GDM1 (cell line): ENCODE results near the gene RNF144A.
"Not testable (repeated sequence)": the region's sequence is repeated elsewhere in the genome, so short reads cannot be mapped to it uniquely, and the experiment has no call there.

Source experiments
- DNase-seq: peaks from one replicate; lab custom pipeline; 2025; lab: John Stamatoyannopoulos, UW

The RNF144A gene

DNA sequence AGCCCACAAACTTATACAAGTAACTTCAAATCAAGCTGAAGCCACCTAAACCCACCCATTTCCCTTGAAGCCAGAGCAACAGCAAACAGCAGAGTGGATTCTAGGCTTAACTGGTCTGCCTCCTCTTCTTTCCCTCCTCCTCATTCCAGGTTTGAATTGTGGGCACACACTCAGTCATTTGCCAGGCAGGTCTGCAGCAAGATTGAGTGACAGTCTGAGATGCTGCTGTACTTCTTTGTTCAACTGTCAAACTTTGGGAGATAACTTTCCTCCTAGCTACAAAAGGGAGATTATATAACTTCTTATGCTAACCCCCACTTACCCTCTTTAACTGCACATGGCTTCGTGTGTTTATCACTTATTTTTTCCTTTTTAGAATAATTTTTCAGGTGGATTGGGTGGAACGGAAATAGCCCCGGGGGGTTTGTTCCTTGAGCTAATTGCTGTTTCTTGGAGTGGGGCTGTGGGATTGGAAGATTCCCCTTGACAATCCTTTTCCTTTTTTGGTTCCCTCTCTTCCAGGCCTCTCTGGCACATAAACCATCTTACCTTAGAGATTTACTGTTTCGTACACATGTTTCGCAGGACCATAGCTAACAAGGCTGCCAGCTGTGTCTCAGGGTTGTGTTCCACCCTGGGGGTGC lies 55.0 kb downstream of the RNF144A start:
- DNase-seq, result no peak

DNA sequence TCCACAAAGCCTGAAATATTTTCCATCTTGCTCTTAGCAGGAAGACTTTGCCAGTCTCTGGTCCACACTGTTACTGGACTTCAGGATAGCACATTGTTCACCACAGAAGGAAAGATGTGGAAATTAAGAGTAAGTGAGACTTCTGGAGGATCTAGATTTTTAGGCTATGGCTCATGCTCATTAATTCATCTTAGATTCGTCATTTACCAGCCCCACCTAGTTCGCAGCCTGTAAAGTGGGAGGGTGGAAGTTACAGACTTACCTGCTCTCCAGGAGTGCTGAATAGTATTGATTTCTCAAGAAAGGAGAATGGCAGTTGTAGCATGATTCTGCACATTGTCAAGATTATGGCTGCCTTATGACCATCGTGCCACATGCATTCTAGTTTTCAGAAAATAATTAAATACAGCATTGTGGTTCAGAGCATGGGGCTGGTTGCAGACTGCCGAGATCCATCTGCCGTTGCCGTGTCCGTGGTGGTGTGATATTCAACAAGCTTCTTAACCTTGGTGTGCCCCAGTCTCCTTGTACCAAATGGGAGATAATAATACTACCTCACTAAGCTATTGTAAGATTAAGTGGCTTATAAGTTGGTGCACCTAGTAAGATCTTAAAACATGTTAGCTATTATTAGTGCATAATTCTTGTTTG lies 56.8 kb downstream of the RNF144A start:
- DNase-seq, result no peak

DNA sequence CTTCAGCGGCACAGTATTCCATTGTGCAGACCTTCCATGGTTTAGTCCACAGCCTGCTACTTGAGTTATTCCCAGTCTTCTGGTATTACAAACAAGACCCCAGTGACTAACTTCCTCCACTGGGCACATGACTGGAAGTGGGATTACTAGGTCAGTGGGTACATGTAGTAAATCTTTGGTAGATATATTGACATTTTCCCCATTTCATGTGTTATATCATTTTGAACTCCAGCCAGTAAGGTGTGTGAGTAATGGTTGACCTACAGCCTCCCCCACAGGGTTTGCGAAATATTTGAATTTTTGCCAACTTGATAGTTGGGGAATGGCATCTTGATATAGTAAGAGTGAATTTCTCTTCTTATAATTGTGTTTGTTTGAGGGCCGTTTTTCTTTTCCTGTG lies 58.8 kb downstream of the RNF144A start:
- DNase-seq, result no peak

DNA sequence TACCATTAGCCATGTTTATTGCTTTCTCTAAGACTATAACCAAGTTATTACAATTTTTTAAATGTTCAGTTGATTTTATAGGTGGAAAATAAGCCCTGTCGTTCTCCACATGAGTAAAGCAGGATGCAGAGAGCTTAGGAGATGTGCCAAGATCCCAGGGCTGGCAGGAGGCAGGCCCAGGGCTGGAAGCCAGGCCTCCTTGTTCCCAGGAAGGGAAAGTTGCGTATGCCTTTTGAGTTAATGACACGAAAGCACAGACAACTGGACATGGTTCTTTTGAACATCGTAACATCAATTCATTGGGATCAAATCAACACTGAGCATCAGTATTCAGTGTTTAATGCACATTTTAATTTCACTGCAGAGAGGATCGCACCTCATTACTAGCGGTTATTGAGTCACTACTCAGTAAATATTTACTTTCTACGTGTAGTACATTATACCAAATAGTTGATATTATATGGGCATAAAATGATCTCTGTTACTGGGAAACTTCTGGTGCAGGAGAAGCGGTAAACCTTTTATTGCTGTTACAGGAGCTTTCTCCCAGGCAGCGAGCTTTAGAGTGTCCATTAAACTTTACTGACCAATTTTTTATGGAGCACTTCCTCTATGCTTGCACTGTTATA lies 60.0 kb downstream of the RNF144A start:
- no peak for DNase-seq

DNA sequence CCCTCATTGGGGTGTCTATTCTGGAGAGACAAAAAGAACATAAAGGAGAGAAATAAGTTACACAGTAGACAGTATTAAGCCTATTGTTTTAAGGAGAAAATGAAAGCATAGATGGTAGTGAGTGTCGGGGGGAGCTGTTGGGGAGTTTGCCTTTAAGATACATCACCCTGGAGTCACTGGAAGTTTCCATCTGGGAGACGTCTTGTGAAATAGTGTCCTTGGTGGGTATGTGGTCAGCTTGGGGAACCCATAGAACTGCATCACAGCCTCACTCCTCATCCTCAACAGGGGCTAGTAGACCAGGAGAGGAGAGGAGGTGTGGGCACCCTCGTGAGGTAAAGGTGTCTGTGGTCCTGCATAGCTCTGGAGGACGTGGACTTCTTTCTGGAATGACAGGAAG lies 60.6 kb downstream of the RNF144A start:
- DNase-seq, result no peak

DNA sequence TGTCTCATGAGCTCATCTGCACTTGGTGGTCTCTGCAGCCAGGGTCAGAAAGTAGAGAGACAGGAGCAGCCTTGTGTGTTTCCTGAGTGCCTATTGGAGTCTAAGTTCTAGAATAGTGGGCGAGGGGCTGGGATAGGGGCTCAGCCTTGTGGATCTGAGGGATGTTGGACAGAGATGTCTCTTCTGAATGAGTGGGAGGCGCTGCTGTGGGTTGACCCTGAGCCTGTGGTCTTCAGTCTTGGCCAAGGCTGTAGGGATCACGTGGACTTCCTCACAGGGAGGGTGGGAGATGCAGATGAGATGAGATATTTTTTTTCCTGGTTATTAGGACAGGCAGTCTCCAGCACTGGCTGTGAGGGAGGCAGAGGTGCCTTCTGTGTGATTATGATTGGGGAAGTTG lies 61.8 kb downstream of the RNF144A start:
- DNase-seq, result no peak

DNA sequence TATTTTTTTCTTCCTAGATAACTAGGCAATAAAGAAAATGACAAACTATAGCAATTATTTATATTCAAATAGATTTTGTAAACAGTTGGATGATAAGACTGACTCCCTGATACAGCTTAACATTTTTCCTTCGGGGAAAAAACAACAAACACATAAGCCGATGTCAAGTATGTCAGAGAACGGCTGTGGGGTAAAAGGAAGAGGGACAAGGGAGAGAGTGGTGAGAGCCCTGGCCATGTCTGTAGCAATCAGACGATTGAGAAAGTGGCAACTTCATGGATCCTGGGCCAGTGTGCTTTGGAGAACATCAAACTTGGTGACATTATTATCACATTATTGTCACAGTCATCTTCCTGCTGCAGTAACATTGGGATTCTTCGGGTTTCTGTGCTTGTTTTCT lies 65.2 kb downstream of the RNF144A start:
- DNase-seq, result no peak

DNA sequence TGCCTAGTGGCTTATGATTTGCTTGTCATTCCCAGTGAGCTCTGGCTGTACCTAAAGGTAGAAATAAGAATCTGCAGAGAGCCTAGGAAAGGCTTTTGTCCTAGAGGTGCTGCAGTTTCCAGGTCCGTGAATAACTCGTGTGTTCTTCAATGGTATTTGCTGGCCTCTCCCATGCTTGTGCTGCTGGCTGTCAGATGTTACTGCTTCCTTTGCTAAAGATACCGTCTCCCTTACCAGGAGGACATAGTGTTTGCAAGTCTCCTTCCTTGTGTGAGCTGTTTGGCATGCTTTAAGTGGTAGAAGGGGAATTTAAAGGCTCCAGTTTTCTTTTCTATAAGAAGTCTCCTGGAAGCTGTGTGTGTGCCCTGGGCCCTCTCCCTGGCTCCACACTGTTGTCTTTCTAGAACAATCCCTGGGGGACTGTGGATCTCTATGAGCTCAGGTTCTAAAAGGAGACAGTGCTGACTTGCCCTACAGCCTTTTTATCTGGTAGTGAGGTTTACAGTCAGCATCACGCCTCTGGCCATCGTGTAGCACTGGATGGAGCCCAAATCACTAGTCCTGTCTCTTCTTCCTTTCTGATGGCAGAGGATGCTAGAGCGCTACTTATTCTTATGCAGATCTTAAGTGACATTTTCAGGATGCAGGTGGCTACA lies 65.8 kb downstream of the RNF144A start:
- no peak for DNase-seq

DNA sequence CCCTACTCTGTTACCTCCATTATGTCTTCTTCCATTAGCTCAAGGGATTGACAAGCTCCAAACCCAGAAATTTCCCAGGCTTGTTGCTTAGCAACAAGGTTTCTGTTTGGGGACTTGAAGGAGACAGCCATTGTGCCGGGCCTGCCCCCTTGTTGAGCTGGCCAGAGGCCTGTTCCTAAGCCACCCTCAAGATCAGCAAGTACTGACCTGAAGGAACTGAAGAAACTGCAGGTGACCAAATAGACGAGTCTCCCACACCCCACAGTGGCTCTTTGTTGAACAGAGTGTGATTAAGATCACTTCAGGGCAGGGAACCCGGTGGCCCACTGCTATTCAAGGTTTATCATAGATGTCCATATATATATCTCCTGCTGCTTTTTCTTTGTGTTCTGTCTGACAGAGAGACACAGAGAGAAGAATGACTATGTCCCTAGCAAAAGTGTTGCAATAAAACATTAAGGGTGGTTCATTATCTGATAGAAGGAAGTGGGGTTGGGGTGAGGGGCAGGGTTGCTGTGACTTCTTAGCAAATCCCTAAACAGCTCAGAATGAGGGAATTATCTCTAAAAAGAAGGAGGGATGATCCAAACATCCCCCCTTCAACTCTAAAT lies 69.2 kb downstream of the RNF144A start:
- no peak for DNase-seq

DNA sequence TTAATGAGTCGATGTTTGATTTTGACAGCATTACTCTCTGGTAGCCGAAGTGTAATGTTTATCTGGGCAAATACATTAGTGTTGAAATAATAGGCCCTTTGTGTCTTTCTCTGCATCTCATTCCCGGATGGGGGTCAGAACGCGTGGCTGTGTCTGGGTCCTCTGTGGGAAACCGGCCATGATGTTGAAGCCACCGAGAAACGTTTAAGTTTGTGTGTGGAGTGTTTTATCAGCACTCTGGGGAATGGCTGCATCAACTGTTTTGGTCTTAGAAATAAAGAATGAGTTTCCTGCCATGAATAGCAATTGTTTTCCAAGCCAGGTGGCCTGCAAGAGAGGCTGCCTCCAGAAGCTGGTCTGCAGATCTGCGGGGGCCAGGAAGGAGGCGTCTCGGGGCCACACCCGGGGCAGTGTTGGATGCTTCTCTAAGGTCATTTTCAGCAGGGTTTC lies 69.7 kb downstream of the RNF144A start:
- DNase-seq, result no peak

- no peak for DNase-seq
These were observed 73.7 kb downstream of the RNF144A start for GRCh38 chr2:6990871-6991270.

GRCh38 chr2:6992794-6993228 lies 75.6 kb downstream of the RNF144A start:
- DNase-seq, result no peak

GRCh38 chr2:6993229-6993640 lies 76.0 kb downstream of the RNF144A start:
- DNase-seq, result no peak

- no peak for DNase-seq
These were observed 76.7 kb downstream of the RNF144A start for GRCh38 chr2:6993936-6994335.

DNA sequence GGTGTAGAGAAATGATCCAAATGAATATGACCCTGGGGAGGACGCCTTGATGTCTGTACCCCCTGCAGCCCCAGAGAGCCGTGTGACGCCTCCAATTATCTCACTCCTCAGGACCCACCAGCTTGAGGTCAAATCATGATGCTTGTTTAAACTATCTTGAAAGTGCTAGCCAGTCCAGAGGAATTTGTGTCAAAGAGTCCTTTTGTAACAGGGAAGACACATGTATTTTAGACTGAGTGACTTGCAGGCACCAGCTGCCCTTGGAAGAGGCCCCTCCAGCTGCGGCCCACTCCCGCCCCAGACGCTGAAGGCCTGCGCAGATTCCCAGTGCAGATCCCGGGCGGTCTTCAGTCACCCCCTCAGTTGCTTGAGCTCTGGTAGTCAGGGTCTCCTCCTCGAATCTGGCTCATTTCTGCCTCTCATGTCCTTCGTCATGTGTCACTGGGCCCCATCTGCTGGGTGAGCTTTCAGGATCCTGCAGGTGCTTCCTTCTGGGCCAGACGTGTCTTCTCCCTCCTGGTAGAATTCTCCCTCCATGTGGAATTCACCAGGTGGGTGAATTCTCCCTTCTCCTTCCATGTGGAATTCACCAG lies 77.4 kb downstream of the RNF144A start:
- no peak for DNase-seq

GRCh38 chr2:6995391-6996097 lies 78.3 kb downstream of the RNF144A start:
- DNase-seq, result no peak

DNA sequence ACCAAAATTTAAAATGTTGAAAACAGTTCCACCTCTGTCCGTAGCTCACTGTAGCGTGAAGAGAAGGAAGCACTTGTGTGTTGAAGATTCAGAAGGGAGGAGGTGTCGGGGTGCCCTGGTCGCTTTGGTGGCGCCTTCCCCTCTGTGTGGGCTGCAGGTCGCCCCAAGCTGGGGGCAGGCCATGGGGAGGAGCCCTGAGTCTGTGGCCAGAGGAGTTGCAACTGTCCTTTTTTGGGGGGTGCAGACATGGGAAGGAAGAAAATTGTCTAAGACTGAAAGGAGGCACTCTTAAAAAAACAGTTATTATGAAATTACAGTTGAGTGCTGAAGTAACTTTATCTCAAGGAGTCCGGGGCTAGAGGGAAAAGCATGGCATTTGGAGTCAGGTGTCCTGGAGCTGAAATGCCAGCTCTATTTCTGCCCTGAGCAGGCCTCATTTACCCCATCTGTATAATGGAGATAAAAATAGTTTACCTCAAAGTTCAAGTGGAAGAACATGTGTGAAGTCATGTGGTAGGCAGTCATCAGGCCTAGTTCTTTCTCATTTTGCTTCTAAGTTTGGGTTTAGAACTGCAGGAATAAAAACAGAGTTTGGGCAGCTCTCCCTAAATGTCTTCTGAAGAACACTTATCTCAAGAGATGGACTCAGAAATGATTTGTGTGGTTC lies 82.1 kb downstream of the RNF144A start:
- DNase-seq, result no peak

- DNase-seq, result not testable (repeated sequence)
These were observed 84.2 kb downstream of the RNF144A start for GRCh38 chr2:7001395-7001794.

- DNase-seq, result no peak
These were observed 86.7 kb downstream of the RNF144A start for GRCh38 chr2:7003895-7004294.

GRCh38 chr2:7004636-7005035 lies 87.4 kb downstream of the RNF144A start:
- DNase-seq, result no peak

DNA sequence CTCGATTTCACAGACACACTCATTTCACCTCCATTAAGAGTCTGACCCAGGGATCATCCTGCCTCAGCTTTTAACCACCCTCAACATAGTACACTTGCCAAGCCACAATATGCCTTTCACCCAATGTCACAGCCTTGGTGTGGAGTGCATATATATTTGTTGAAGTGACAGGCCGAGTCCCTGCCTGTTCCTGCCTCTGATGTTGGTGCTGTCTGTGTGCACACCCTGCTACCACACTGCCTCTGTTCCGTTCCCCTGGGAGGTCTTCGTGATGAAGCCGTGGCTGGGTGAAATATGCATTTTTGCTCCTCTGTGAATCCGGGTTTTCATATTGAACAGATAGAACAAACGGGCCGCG lies 90.3 kb downstream of the RNF144A start:
- DNase-seq, result no peak
